SKM-1 (cell line): ENCODE results near the gene POU4F3.

Experiments used
- DNase-seq: peaks from one replicate; lab custom pipeline; 2025; ENCODE audit not compliant: unreplicated experiment; lab: John Stamatoyannopoulos, UW

Gene POU4F3

DNA sequence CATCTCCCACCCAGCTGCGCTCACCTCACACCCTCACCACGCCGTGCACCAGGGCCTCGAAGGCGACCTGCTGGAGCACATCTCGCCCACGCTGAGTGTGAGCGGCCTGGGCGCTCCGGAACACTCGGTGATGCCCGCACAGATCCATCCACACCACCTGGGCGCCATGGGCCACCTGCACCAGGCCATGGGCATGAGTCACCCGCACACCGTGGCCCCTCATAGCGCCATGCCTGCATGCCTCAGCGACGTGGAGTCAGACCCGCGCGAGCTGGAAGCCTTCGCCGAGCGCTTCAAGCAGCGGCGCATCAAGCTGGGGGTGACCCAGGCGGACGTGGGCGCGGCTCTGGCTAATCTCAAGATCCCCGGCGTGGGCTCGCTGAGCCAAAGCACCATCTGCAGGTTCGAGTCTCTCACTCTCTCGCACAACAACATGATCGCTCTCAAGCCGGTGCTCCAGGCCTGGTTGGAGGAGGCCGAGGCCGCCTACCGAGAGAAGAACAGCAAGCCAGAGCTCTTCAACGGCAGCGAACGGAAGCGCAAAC lies 1.1 kb downstream of the POU4F3 start:
- no peak for DNase-seq

DNA sequence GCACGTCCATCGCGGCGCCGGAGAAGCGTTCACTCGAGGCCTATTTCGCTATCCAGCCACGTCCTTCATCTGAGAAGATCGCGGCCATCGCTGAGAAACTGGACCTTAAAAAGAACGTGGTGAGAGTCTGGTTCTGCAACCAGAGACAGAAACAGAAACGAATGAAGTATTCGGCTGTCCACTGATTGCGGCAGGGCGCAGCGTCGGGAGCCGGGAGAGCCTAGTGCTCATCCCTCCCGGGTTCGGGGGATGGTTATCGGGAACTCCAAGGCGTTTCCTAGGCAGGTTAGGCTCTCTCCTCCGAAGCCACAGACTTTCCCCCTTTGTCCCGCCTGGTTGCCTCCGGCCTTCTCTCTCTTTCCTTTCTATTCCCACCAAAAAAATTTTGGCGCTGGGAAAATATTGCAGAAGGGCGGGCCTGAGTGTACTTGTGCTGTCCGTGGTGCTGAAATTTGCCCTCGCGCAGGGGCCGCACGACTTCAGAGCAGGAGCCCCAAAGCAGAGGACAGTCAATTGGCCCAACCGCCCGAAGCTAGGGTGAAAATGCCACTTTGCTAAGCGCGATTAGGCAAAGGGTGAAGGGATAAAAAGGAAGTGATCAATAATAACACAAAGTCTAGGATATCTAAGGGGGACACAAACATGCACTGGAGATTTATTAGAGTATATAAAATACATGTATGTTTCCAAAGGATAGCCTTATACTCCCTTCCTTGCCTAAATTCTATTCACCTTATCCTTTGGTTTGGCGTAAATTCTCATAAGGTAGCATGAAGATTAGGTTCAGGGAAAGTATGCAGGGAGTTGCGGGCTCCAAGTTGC lies 1.8 kb downstream of the POU4F3 start:
- DNase-seq, result no peak

DNA sequence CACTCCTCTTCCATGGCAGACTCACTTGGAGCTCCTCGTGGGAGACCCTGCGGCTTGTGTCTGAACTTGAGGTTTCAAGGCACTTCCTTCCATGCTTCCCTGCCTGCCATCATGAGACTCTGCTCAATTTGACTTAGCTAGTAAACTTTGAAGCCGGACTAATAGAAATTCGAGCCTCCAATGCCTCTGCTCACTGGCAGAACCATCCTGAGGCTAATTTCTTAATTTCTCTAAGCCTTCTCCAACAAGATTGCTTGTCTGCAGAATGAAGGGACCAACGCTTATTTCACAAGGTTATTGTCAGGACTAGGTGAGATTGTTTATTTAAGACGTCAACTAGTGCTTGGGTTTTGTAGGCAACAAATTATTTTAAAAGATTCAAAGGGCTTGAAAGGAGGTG lies 3.2 kb downstream of the POU4F3 start:
- no peak for DNase-seq

DNA sequence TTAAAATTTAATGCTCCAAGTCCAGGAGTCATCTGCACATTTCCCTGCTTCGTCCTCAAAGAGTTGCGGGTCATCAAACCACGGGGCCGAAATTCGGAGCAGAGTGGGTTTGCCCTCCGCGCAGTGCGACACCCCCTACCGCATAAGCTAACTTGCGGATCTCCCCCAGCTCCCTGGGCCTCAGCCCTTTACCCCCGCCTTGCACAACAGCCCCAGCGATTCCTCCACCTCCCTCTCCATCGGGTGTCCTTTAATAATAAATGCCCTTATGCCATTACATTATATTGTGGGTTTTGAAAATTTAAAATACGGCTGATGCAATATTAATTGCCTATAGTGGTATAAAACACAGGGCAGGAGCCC lies 3.9 kb downstream of the POU4F3 start:
- DNase-seq, result no peak

DNA sequence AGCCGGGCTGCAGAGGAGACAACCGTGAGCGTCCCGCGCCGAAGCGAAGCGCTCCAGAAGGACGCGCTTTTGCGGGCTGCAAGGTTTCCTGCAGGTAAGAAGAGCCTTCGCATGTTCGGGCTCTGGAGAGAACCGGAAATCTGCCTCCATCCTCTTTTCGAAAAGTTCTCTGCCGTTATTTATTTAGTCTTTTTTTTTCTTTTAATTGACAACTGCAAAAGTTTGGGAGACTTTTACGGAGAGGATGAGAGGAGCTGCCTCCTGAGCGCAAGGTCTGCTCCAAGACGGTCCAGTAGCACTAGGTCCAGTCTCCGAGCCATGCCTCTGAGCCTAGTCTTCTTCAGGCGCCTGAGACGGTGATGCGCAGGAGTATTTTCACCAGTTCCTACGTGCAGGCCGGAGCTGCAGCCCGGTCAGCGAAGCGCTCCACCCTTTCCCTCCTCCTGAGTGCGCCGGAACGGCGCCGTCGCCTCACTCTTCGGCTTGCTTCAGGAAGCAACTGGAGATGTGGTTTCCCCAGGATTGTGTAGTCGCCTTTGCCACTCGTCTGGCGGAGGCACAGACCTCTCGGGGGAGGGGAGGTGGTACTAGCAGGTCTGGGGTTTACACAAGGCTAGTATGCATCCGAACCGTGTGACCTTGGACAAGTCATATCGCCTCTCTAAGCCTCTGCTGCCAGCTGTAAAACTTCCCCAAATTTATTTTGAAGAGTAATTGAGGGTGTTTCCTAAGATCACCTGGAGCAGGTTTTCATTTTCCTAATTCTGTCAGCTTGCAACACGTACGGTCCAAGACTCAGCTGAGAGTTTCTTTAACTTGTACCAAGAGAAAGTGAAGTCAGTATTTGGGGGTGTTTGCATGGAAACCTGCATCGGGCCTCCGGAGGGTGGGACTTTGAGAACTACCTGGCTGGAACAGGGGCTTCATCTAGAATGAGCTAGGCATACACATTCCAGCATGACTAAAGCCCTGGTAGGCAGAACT lies 4.5 kb downstream of the POU4F3 start:
- DNase-seq, result no peak

DNA sequence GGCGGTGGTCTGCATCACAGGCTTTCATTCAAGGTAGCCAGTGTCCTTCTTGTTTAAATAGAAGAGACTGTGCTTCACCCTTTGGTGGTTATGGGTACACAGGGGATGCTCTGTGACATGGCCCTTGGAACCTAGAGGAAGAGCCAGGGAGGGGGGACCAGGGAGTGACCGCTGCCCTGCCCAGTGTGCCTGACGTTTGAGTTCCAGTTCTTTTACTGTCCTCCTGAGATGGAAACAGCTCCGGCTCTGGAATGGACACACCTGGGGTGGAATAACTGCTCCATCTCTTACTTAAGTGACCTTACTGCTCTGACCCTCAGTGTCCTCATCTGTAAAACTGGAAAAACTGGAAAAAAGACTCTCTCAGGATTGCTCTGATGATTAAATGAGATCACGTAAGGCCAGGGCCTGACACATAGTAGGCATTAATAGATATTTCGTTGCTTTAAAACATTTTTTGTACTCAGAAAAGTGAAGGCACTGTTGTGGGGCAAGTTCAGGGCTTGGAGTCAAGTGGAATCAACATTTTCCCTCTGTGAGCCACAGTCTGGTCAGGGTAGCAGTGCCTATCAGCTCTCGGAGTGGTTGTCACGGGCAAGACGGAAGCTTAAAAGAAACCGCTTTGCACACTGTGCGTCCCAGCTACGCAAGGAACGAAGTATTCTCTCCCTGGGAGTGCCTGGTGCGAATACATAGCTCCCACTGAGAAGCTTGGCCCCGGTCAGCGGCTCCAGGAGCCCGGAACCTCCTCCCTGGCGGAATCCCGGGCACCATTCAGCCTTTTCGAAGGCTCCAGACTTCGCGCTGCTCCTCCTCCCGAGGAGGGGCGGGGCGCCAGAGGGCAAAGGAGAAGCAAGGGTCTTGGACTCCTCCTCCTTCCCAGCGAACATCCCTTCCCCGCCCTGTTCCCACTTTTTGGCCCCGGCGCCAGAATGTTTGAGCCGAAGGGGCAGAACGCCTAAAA lies 5.8 kb downstream of the POU4F3 start:
- no peak for DNase-seq

DNA sequence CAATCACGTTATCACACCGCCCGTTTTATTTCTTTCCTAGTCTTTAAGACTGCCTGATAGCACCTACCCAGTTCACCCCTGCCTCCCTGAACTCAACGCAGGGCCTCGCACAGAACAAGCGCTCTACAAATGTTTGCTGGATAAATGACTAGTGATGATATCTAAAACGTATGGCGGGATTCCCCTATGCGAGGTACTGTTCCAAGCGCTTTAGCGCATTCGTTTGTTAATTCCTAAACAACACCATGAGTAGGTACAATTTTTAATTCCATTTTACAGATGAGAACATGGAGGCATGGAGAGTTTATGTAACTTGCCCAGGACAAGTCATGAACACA lies 6.6 kb downstream of the POU4F3 start:
- no peak for DNase-seq

DNA sequence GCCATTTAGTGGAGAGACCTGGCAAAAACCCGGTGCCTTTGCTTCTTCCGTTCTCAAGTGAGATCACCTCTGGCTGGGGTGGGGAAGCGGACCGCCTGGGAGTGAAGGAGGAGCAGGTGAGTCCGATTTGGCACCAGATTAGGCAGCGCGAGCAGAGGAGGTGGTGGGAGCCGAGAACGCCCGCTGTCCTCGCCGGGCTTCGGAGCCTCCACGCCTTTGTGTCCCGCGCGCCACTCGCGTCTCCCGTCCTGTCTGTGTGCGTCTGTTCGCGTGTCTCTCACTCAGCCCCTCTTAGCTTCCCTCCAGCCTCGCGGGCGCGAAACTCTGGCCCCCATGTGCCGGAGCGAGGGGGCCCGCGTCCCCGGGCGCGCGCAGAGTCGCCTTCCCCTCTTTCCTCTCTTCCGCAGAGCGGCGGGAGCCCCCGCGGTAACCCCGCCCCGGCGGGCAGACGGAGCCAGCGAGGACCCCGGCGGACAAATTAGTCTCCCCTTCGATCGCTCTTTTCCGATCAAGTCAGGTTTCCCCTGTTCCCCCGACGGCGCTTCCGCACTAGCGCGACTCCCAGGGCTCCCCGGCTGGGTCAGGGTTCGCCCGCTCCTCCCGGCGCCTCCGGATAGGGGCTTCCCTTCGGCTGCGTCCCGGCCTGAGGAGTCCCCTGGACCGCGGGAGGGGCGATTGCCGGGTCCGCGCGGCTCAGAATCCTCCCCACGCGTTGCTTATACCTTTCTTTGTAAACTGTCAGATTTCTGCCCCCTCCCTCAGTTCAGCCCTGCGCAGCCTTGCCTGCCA lies 7.1 kb downstream of the POU4F3 start:
- no peak for DNase-seq

DNA sequence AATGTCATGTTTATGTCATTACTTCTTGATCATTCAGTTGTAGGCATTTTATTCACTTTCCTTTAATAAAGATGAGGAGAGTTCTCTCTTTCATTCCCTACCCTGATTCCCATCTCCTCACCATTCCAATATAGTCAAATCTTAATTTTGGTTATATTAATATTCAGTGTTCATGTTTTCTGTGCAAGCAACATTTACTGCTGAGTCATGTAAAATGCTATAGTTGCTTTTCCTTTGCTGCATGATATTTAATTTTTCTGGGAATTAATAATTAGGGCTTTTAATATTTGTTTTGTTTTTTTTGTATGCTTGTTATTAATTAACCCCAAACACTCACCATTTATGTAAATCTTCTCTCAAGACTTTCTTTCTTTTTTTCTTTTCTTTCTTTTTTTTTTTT lies 18.5 kb downstream of the POU4F3 start:
- DNase-seq, result no peak

DNA sequence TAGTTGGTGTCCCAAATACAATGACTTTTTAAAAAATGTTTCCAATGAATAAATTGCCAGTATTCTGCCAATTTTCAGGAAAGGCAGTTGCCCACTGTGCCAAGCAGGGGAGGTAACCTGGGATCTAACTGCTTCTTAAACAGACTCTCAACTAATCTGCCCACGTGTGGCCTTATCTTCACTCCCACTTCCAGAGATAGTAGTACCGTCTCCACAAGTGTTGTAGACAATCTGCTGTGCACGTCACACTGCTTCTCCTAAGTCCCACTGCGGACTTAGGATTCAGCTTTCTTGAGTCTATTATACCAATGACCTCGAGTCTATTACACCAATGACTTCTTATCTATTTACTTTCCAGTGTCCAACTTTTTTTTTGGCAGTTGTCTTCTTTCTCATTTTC lies 21.2 kb downstream of the POU4F3 start:
- DNase-seq, result no peak

DNA sequence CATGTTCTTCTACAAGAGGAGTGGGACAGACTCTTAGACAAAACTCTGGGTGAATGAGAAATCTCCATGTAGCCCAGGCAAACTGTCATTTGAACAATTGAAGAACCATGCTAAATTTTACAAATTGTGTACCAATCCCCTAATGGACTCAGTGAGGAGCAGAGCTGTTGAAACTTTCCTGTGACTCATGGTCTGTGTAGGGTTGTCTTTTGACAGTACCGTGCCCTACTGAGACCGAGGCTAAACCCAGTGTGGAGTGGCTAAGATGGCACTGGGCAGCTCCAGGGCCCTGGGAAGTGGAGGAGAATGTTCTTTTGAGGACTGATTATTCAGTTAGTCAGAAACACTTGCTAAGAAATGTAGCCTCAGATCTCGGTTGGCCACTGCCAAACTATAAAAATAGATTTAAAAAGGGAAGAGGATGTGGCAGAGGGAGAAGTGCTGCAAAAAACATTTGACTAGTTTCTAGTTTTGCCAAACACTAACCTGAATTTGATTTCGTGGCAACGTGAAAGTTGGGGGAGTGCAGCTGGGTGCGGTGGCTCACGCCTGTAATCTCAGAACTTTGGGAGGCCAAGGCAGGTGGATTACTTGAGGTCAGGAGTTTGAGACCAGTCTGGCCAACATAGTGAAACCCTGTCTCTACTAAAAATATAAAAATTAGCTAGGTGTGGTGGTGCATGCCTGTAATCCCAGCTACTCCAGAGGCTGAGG lies 24.7 kb downstream of the POU4F3 start:
- DNase-seq, result no peak

DNA sequence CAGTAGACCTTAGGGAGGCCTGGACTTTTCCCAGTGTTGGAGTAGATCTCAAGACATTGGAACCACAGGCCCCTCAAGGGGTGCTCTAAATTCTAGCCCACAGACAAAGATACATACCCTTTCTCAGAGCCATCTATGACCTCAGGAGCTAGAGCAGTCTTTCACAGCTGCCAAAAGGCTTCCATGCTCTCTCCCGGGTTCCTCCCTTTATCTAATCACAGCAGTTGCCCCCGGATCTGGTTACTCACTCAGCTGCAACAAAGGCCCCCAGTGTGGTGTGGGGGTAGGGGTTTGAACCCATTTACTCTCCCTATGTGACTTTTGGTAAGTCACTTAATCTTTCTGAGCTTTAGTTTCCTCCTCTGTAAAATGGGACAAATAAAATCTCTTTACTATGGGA lies 27.0 kb downstream of the POU4F3 start:
- DNase-seq, result no peak

DNA sequence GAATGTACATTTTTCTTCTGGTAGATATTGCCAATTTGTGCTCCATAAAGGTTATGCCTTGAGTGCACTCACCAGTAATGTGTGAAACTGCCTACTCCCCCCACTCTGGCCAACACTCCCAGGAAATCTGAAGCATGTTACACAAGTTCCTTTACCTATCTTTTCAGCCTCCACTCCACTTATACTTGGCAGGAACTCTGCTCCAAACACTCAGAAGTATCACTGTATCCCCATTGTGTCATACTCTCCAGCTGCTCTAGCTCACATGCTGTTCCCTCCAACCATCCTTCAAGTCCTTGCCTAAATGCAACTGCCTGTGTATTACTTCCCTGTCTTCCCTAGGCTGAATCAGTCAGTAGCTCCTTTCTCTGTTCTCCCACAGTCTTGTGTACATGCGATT lies 28.3 kb downstream of the POU4F3 start:
- no peak for DNase-seq

DNA sequence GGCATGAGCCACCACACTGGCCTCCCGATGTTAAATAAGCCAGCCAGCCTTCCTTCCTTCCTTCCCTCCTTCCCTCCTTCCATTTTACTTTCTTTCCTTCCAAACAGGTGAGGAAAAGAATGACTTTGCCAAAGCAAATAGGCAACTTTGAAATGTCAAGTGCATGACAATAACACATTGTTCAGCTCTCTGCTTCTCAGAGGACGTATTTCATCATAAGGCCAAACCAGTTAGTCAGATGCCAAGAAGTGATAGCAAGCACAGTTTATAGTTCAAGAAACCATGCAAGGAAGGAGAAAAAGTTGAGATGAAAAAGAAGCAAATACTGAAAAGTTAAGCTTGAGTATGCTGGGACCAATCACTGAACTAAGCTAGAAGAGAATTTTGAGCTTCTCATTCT lies 29.5 kb downstream of the POU4F3 start:
- no peak for DNase-seq

DNA sequence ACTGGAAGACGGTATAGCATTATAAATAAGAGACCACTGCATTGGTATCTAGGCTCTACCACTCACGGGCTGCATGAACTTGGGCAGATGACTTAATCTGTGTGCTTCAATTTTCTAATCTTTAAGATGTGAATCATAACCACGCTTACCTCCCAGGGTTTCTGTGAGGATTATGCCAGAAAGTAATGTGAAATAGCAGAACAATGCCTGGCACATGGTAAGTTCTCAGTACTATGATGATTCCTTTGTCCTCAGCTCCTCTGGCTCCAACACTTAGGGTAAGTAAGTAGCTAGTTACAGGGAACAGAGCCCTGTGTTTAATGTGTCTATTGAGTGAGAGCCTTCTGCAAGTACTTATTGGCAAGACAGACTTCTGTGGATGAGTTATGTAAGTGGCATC lies 31.1 kb downstream of the POU4F3 start:
- DNase-seq, result no peak

DNA sequence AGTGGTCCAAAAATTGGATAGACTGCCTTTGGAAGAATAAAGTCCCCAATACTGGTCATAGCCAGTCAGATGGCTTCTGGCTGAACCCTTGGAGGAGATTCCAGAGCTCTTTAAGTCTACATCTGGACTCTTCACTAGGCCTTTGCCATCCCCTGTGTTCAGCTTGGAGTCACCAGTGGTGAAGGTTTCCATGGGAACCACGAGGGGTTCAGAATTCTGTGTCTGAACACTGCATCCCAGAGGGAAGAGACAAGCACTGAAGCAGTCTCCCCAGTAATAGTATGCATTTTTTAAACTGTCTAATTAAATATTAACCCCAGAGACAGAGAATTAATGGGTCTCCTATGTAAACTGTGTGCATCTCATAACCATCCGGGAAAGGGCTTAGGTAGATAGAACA lies 38.2 kb downstream of the POU4F3 start:
- no peak for DNase-seq

DNA sequence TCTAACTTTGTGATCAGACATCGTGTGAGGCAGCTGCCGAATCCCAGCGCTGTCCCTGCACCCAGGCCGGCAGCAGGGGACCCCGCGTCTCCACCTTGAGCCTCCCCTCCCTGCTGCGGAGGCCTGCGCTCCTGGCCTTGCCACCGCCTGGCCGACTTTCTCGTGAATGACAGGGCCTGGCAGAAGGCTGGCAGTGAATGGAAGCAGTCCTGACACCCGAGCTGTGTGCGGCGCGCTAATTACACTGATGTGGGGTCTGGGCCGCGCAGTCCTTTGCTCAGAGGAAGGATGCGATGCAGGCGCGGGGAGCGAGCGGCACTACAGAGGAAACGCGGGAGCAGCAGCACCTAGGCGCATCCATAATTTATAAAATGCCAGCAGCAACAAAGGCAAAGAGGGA lies 40.3 kb downstream of the POU4F3 start:
- DNase-seq, result no peak

DNA sequence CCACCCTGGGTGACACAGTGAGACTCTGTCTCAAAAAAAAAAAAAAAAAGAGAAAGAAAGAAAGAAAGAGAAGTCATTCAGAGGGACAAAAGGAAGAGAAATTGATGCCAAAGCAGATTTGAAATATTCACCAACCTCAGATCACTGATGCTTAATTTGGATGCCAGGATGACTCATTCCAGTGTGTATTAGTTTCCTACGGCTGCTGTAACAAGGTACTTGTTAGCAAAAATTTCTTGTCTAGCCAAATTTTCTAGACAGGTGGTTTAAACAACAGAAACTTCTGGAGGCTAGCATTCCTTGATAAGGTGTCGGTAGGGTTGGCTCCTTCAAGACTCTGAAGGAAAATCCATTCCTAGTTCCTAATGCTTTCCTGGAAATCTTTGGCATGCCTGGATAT lies 42.1 kb downstream of the POU4F3 start:
- no peak for DNase-seq

DNA sequence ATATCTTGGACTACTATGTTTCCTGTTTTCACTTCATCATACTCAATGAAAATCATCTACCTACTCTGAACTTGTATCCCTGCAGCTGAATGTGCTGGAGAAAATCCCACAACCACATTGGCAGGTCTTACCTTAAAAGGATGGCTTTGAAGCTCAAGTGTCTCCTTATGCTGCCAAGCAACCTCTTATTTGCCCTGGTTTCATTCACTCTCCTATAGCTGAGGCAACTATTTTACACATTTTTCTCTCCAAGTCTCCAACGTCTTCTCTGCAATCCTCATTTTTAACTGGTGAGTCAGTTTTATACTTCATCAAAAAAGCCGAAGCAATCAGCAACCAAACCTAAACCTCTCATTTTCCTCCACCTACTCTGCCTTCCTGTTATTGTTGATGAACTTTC lies 49.7 kb downstream of the POU4F3 start:
- no peak for DNase-seq

DNA sequence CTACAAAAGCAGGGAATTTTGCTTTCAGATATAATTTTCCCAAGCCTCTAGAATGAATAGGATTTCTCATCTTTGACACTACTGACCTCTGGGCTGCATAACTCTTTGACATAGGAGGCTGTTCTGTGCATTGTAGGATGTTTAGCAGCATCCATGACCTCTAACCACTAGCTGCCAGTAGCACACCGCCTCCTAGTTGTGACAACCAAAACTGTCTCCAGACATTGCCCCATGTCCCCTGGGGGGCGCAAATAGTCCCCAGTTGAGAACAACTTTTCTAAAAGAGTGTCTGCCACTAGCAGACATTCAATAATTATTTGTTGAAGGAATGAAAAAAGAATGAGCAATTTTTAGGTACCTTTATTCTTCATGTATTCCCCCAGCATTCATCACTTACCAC lies 51.8 kb downstream of the POU4F3 start:
- no peak for DNase-seq
